Measurements from ENCODE around the gene AKT3. TPM values are rescaled to one million over a fixed set of nuclear protein-coding genes. Genes with fewer than 3 reads are reported as not detected.
A peak's percentile ranks its signal among the peaks of the same experiment; 100 is the strongest.

The AKT3 gene
- total RNA-seq, 2 donors from 2014 or later = 38.1 to 41.8 TPM

GRCh38 chr1:243487649-243488227 is 362.3 kb downstream of the AKT3 start:
- Mint-ChIP-seq H3K27ac (no peak overlapping the region), H3K27me3 (no peaks in the 10 kb centered on the region), H3K9me3 (no peaks in the 10 kb centered on the region), H3K4me1 (ENCODE audit: low read depth in 2 of 2) (peaks cover 4 to 13% of the 10 kb centered on the region in 2 donors), H3K36me3 (no peaks in the 10 kb centered on the region), H3K4me3 (no peak overlapping the region)
- ATAC-seq (peak in 1 of 2 donors; percentile 41), DNase-seq (ENCODE audit: low spot score) (no peak)

DNA sequence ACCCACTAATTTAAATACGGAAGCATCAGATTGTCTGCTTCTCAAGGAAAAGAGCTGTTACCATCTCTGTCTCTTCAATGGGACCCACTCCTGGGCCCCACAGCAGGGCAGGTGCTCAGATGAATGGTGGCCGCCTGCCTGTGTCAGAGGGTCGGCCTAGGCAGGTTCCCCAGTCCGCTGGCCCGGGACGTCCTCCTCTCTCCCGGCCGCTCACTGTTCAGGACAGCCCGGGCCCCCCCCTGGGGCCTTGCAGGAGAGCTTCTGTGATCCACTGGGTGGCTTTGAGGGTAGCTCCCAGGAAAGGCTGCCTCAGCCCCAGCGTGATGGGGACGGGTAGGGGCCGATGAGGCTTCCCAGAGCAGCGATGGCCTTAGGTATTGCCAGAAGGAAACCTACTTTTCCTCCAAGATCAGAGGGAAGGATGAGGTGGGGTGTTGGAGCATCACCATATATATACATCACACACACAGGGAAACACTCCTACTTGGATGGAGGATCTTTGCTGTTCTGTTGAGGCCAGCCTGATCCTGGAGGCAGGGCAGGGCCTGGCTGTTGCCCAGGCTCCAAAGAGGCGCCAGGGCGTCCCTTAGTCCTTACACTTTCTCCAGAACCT is 362.9 kb downstream of the AKT3 start:
- Mint-ChIP-seq H3K27ac (no peak overlapping the region), H3K4me1 (ENCODE audit: low read depth in 2 of 2) (peaks cover 10 to 17% of the 10 kb centered on the region in 2 donors), H3K9me3 (no peaks in the 10 kb centered on the region), H3K4me3 (no peak overlapping the region), H3K27me3 (no peaks in the 10 kb centered on the region), H3K36me3 (no peaks in the 10 kb centered on the region)
- ATAC-seq (no peak), DNase-seq (ENCODE audit: low spot score) (no peak)

DNA sequence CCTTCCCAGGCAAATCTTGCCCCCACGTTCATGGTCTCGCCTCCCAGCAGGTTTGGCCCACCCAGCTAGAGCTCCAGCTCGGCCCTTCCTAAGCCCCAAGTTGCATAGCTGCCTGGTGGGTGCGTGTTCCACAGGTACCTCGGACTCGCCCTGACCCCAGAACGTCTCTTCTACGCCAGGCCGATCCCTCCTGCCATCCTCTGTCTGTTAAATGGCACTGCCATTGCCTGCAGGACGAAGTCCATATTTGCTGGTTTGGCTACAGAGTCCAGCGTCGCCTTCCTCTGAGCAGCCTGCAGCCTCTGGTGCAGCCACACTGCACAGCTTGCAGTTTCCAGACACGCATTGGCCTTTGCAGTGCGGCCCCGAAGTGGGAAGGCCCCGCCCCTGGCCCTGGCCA is 366.1 kb downstream of the AKT3 start:
- Mint-ChIP-seq H3K4me3 (peak overlapping the region; percentile 73), H3K36me3 (no peaks in the 10 kb centered on the region), H3K4me1 (ENCODE audit: low read depth in 2 of 2) (peaks cover 18 to 21% of the 10 kb centered on the region in 2 donors), H3K9me3 (peaks cover 4% of the 10 kb centered on the region), H3K27ac (peak overlapping the region in 1 of 2 donors; percentile 68), H3K27me3 (no peaks in the 10 kb centered on the region)
- DNase-seq (ENCODE audit: low spot score) (no peak), ATAC-seq (no peak)

DNA sequence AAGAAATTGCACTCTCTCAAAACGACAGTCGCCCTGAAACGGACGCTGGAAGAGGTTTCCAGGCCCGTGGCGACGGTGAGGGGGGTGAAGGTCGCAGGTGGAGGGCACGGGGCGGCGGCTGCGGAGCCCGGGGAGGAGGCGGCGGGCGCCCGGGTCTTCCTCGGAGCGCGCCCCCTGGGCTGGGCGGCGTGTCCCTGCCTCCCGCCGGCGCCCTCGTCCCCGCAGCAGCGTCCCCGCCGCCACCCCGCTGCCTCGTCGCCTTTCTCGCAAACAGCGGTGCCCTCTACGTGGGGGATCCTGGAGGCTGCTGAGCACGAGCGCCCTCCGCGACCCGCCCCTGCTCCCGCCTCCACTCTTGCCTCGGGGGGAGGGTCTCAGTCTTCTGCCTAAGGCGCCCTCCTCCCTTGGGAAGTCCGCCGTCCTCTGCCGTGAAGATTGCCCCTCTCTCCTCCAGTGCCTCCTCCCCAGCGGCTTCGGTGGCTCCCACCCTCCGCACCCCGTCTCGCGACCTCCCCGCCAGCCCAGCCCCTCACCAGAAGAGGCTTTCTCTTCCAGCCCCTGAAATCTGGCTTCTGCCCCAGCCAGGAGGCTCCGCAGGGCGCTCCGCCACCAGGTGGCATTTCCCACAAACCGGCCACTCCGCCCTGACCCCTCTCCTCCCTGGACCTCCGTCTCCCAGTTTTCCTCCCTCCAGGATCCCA is 366.8 kb downstream of the AKT3 start:
- DNase-seq (ENCODE audit: low spot score) (no peak), ATAC-seq (peak; percentile 59 to 61)
- Mint-ChIP-seq H3K9me3 (peaks cover 4% of the 10 kb centered on the region), H3K4me1 (ENCODE audit: low read depth in 2 of 2) (peaks cover 18 to 21% of the 10 kb centered on the region in 2 donors), H3K36me3 (no peaks in the 10 kb centered on the region), H3K4me3 (peak overlapping the region; percentile 76), H3K27ac (peak overlapping the region in 1 of 2 donors; percentile 68), H3K27me3 (no peaks in the 10 kb centered on the region)

DNA sequence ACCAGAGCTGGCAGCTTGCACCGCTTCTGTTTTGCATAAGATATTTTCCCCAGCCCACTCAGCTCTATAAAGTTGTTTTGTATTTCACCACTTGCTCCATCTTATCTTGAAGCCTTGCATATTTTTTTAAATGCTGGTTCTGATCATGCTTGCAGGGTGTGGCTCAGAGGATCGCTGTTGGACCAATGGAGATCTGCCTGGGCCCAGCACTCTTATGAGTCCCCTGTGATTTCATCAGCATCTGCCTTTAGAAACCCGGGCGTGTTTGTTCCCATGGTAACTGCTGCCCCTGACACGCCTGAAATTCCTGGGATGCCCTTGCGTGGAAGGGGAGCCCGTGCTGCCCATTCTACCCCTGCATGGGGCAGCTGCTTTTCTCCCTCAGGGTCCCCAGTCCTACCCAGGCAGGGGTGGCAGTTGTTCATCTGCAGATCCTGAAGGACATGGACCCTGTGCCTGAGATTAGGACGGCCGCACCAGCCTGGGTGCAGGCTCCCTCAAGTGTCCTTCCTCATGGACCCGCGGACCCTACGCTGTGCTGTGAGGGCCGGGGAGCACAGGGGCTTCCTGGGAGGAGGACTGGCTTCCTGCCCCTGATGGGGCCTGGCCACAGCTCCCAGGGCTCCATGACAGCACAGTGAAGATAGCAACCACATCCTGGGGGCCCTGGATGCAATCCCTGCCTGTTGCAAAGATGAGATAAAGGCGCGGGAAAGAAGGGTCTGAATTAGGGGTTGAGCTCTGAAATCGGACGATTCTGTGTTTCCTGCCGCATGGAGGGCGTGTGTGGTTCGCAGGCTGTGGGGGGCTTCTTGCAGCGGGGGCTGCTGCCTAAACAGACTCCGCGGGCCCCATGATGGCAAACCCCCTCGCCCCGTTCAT is 367.7 kb downstream of the AKT3 start:
- Mint-ChIP-seq H3K4me3 (peak overlapping the region; percentile 76), H3K9me3 (peaks cover 4% of the 10 kb centered on the region), H3K36me3 (no peaks in the 10 kb centered on the region), H3K27me3 (no peaks in the 10 kb centered on the region), H3K4me1 (ENCODE audit: low read depth in 2 of 2) (peaks cover 18 to 20% of the 10 kb centered on the region in 2 donors), H3K27ac (peak overlapping the region in 1 of 2 donors; percentile 60)
- no peak for DNase-seq (ENCODE audit: low spot score)
- peak; percentile 47 to 71 for ATAC-seq

DNA sequence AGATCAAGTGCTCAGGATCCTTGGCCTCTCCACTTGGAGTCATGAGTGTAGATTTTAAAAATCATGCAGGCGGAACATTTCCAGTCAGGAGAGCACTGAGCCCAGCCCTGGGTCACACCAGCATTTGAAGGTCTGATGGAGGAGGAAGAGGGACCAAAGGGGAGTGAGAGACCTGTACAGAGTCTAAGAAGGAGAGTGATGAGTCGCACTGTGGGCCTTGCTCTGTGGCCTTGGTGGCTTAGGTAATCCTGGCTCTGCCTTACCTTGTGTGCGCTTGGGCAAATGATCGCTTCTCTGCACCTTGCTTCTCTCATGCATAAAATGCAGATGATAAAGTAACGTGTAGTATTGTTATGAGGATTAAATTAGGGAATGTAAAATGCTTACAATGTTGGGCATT is 368.9 kb downstream of the AKT3 start:
- Mint-ChIP-seq H3K36me3 (no peaks in the 10 kb centered on the region), H3K9me3 (peaks cover 4% of the 10 kb centered on the region), H3K4me3 (no peak overlapping the region), H3K4me1 (ENCODE audit: low read depth in 2 of 2) (peaks cover 18 to 21% of the 10 kb centered on the region in 2 donors), H3K27ac (no peak overlapping the region), H3K27me3 (no peaks in the 10 kb centered on the region)
- ATAC-seq = no peak
- no peak for DNase-seq (ENCODE audit: low spot score)

DNA sequence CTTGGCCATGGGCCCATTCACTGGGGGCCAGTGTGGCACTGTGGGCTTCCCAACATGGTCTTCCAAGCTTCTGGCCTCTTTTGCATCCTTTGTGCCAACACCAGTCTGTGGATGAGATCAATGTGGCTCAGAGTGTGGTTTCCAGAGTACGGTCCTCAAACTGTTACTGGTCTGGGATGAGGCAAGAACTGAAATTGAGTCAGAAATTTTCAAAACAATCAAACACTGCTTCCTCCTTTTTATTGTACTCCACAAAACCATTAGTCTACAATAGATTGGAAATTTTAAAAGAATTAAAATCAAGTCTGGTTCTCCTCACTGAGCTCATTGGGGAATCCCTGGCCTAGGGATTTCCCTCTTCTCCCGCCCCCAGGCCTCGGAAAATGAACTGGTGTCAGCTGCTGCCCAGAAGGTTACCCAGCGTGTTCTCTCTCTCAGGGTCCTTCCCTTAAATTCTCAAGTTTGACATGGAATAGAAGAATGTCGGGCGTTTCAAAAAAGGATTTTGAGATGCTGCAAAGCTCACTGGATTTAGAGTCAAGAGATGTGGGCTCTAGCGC is 372.2 kb downstream of the AKT3 start:
- H3K4me1 Mint-ChIP-seq (ENCODE audit: low read depth in 2 of 2) = peaks cover 20 to 22% of the 10 kb centered on the region in 2 donors
- H3K4me3 Mint-ChIP-seq = no peak overlapping the region
- H3K9me3 Mint-ChIP-seq = peaks cover 4% of the 10 kb centered on the region
- no peaks in the 10 kb centered on the region for H3K36me3 Mint-ChIP-seq
- H3K27me3 Mint-ChIP-seq = no peaks in the 10 kb centered on the region
- ATAC-seq = no peak
- H3K27ac Mint-ChIP-seq = no peak overlapping the region
- DNase-seq (ENCODE audit: low spot score) = no peak

- Mint-ChIP-seq H3K36me3 (no peaks in the 10 kb centered on the region), H3K27me3 (no peaks in the 10 kb centered on the region), H3K4me3 (no peak overlapping the region), H3K27ac (no peak overlapping the region), H3K4me1 (ENCODE audit: low read depth in 2 of 2) (peaks cover 7 to 15% of the 10 kb centered on the region in 2 donors), H3K9me3 (peaks cover 4% of the 10 kb centered on the region)
- ATAC-seq = no peak
- DNase-seq (ENCODE audit: low spot score) = no peak
Observed at GRCh38 chr1:243475966-243476365, 374.1 kb downstream of the AKT3 start.

DNA sequence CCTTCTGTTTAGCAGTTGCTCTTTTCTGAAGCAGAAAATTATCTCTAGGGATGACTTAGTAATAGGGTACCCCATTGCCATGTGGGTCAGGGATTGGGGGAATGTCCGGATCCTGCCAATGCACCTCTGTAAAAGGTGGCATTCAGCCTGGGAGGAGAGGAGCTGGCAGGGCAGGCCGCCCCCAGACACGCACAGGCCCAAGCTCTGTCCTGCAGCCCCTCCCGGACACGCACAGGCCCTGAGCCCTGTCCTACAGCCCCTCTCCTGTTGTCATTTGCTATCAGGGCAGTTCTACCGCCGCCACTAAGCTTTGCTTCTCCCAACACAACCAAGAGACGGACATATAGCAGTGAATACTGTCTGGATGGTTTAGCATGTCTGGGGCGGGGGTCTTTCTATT is 375.1 kb downstream of the AKT3 start:
- ATAC-seq (no peak), DNase-seq (ENCODE audit: low spot score) (no peak)
- Mint-ChIP-seq H3K4me3 (no peak overlapping the region), H3K36me3 (no peaks in the 10 kb centered on the region), H3K4me1 (ENCODE audit: low read depth in 2 of 2) (peaks cover 7 to 13% of the 10 kb centered on the region in 2 donors), H3K27ac (no peak overlapping the region), H3K27me3 (no peaks in the 10 kb centered on the region), H3K9me3 (peaks cover 2% of the 10 kb centered on the region)

DNA sequence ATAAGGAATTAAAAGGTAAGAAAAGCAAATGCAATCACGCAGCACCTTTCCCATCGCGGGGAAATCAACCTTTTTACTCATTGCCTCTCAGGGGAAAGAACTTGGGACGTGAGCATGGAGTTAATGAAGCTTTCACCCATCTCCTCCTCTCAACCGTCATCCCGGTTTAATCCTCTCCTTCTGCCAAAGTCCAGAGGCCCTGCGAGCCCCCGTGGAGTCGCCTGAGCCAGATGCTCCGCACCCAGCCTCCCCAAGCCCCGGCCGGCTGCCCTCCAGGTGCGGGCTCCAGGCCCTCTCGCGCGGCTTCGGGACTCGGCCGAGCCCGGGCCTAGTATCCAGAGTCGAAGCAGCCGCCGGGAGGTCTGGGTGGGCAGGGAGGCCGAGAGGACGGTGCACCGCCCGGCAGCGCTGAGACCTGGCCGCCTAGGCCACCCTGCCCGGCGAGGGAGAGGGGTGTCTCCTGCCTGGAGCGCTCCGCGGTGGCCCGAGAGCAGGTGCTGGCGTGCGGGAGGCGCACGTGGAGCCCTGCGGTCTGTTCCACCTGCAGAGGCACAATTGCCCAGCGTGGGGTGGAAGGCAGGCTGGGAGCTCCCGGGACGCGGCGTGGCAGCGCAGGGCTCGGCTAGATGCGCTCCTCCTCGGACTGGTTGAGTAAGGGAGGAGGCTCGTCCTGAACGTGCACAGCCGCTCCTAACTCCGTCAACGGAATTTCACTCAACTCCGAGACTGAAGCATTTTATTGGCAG is 375.7 kb downstream of the AKT3 start:
- Mint-ChIP-seq H3K4me1 (ENCODE audit: low read depth in 2 of 2) (peaks cover 7 to 11% of the 10 kb centered on the region in 2 donors), H3K36me3 (no peaks in the 10 kb centered on the region), H3K9me3 (no peaks in the 10 kb centered on the region), H3K27ac (peak overlapping the region in 1 of 2 donors; percentile 16), H3K4me3 (peak overlapping the region; percentile 82), H3K27me3 (no peaks in the 10 kb centered on the region)
- ATAC-seq (no peak), DNase-seq (ENCODE audit: low spot score) (no peak)

- no peaks in the 10 kb centered on the region for H3K27me3 Mint-ChIP-seq
- peak overlapping the region; percentile 82 for H3K4me3 Mint-ChIP-seq
- peak overlapping the region; percentile 16 to 75 for H3K27ac Mint-ChIP-seq
- H3K36me3 Mint-ChIP-seq = no peaks in the 10 kb centered on the region
- no peaks in the 10 kb centered on the region for H3K9me3 Mint-ChIP-seq
- peaks cover 7 to 11% of the 10 kb centered on the region in 2 donors for H3K4me1 Mint-ChIP-seq (ENCODE audit: low read depth in 2 of 2)
- ATAC-seq = no peak
- DNase-seq (ENCODE audit: low spot score) = no peak
Observed at GRCh38 chr1:243473227-243474135, 376.6 kb downstream of the AKT3 start.

Measured in natural killer cell treated with Interleukin-12 subunit alpha and Interleukin-12 subunit beta and Interleukin-15 and Interleukin-18, amount 100 ng/mL, for 72 hours (primary cell).